ENCODE data around the gene APC. TPM values are rescaled to one million over a fixed set of nuclear protein-coding genes. Genes with fewer than 3 reads are reported as not detected.

The APC gene
- total RNA-seq, 2 experiments from 2014 or later = 21.8 to 22.8 TPM

GRCh38 chr5:112867411-112867810 is 129.7 kb downstream of the APC start:
- ChIA-PET CTCF (interaction anchor here (2.6 kb wide), 1 partner anchor 19 kb away, joined by 7 read pairs; no protein-coding TSS in a partner anchor), POLR2A (interaction anchor here (1.2 to 1.5 kb wide), 2 partner anchors 11 to 109 kb away, joined by 4 read pairs; partner anchors contain the start of gene DCP2)
- H3K4me3 ChIP-seq (ENCODE audit: low read length) = no peak overlapping the region
- Mint-ChIP-seq H3K27ac (peak overlapping the region; percentile 20), H3K36me3 (ENCODE audit: low read depth) (peaks cover 74% of the 10 kb centered on the region), H3K4me1 (ENCODE audit: low read depth) (peaks cover 44% of the 10 kb centered on the region), H3K27me3 (no peaks in the 10 kb centered on the region), H3K9me3 (no peaks in the 10 kb centered on the region), H3K4me3 (no peak overlapping the region)
- DNase-seq (no peak), ATAC-seq (ENCODE audit: poor library complexity) (no peak)
- peaks cover 18% of the 10 kb centered on the region for H3K4me1 ChIP-seq (ENCODE audit: insufficient read depth, low read length)
- H3K9me3 ChIP-seq (ENCODE audit: control insufficient read depth in 1 of 2, insufficient read depth in 1 of 2, low read length in 2 of 2) = no peaks in the 10 kb centered on the region
- H3K27ac ChIP-seq (ENCODE audit: low read depth in 1 of 2, low read length in 2 of 2) = no peak overlapping the region
- no peaks in the 10 kb centered on the region for H3K27me3 ChIP-seq (ENCODE audit: control insufficient read depth in 1 of 2, insufficient read depth in 2 of 2, low read length in 2 of 2)
- intact Hi-C loops (cut with DNase I, micrococcal nuclease) = loop anchor here (10.0 kb wide), 3 partner anchors 97 to 647 kb away; partner anchors contain the start of gene YTHDC2 (in 1 of the 2)
- H3K36me3 ChIP-seq (ENCODE audit: insufficient read depth, low read length) = peaks cover 69% of the 10 kb centered on the region
- no peak for TF ChIP-seq CTCF (IDR thresholded peaks at IDR 0.05)

- ChIA-PET CTCF (no interaction called here), POLR2A (interaction anchor here (0.9 to 1.0 kb wide), 2 partner anchors 9 to 34 kb away, joined by 3 read pairs; no protein-coding TSS in a partner anchor)
- Mint-ChIP-seq H3K27me3 (no peaks in the 10 kb centered on the region), H3K27ac (peak overlapping the region; percentile 70), H3K9me3 (no peaks in the 10 kb centered on the region), H3K36me3 (ENCODE audit: low read depth) (peaks cover 68% of the 10 kb centered on the region), H3K4me1 (ENCODE audit: low read depth) (peaks cover 32% of the 10 kb centered on the region), H3K4me3 (no peak overlapping the region)
- no peak for TF ChIP-seq CTCF (IDR thresholded peaks at IDR 0.05)
- peak in 4 of 14 experiments; percentile 11 to 36 (median 19) for DNase-seq
- intact Hi-C loops (cut with DNase I, micrococcal nuclease) = loop anchor here (10.0 kb wide), 3 partner anchors 95 to 645 kb away; partner anchors contain the start of gene YTHDC2 (in 1 of the 2)
- Histone ChIP-seq H3K36me3 (ENCODE audit: insufficient read depth, low read length) (peaks cover 48% of the 10 kb centered on the region), H3K9me3 (ENCODE audit: control insufficient read depth in 1 of 2, insufficient read depth in 1 of 2, low read length in 2 of 2) (no peaks in the 10 kb centered on the region), H3K27ac (ENCODE audit: low read depth in 1 of 2, low read length in 2 of 2) (no peak overlapping the region), H3K27me3 (ENCODE audit: control insufficient read depth in 1 of 2, insufficient read depth in 2 of 2, low read length in 2 of 2) (no peaks in the 10 kb centered on the region), H3K4me3 (ENCODE audit: low read length) (no peak overlapping the region), H3K4me1 (ENCODE audit: insufficient read depth, low read length) (peaks cover 20% of the 10 kb centered on the region)
- peak; percentile 44 for ATAC-seq (ENCODE audit: poor library complexity)
These were observed 132.3 kb downstream of the APC start for GRCh38 chr5:112869948-112870347.

- Mint-ChIP-seq H3K36me3 (ENCODE audit: low read depth) (peaks cover 68% of the 10 kb centered on the region), H3K9me3 (no peaks in the 10 kb centered on the region), H3K4me3 (no peak overlapping the region), H3K27me3 (no peaks in the 10 kb centered on the region), H3K27ac (no peak overlapping the region), H3K4me1 (ENCODE audit: low read depth) (peaks cover 32% of the 10 kb centered on the region)
- ChIA-PET POLR2A (no interaction called here), CTCF (no interaction called here)
- no peak for TF ChIP-seq CTCF (IDR thresholded peaks at IDR 0.05)
- H3K4me1 ChIP-seq (ENCODE audit: insufficient read depth, low read length) = peaks cover 20% of the 10 kb centered on the region
- no peaks in the 10 kb centered on the region for H3K27me3 ChIP-seq (ENCODE audit: control insufficient read depth in 1 of 2, insufficient read depth in 2 of 2, low read length in 2 of 2)
- H3K27ac ChIP-seq (ENCODE audit: low read depth in 1 of 2, low read length in 2 of 2) = no peak overlapping the region
- no peak for ATAC-seq (ENCODE audit: poor library complexity)
- DNase-seq = no peak
- H3K9me3 ChIP-seq (ENCODE audit: control insufficient read depth in 1 of 2, insufficient read depth in 1 of 2, low read length in 2 of 2) = no peaks in the 10 kb centered on the region
- no peak overlapping the region for H3K4me3 ChIP-seq (ENCODE audit: low read length)
- peaks cover 48% of the 10 kb centered on the region for H3K36me3 ChIP-seq (ENCODE audit: insufficient read depth, low read length)
- intact Hi-C loops (cut with DNase I, micrococcal nuclease) = no loop called here
These were observed 133.3 kb downstream of the APC start for GRCh38 chr5:112870966-112871365.

Measured in CD4-positive, alpha-beta T cell (primary cell).